Tibial nerve (tissue), 4 donors: ENCODE measurements around the gene SPTLC1.

Source experiments
- EP300 ChIP-seq, 2 donors: sonication (generic); formaldehyde crosslinking; IDR thresholded peaks; one replicate each; pipeline ENCODE4 v1.6.1; 2017; ENCODE audit warnings: antibody characterized with exemption in 2 of 2, mild to moderate bottlenecking in 1 of 2
- TF ChIP-seq, protein P1 (sequence below), 5 experiments: fragments of 200-600 bp in 3 of 5; fragments of 450-650 bp in 2 of 5; sonication (generic) in 3 of 5; IDR thresholded peaks; one replicate each; pipeline ENCODE4 v1.5.1; 2016 to 2019; ENCODE audit warnings: antibody characterized with exemption in 5 of 5, mild to moderate bottlenecking in 3 of 5, moderate library complexity in 2 of 5

DNA sequence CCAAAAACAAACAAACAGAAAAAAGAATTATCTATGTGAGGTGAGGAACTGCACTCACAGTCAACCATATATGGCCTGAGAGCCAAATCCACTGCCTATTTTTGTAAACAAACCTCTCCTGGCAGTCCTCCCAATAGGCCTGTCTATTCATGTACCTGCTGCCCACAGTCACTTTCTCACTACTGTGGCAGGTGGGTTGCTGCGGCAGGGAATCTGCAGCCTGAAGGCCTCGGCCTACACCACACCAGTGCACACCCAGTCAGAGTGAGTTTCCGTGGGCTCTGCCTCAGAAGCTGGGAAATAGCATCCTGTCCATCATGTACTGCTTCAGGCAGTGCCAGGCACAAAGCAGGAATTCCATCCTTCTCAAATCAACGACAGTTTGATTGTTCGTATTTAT is 82.3 kb downstream of the SPTLC1 start:
- TF ChIP-seq, protein P1, sequence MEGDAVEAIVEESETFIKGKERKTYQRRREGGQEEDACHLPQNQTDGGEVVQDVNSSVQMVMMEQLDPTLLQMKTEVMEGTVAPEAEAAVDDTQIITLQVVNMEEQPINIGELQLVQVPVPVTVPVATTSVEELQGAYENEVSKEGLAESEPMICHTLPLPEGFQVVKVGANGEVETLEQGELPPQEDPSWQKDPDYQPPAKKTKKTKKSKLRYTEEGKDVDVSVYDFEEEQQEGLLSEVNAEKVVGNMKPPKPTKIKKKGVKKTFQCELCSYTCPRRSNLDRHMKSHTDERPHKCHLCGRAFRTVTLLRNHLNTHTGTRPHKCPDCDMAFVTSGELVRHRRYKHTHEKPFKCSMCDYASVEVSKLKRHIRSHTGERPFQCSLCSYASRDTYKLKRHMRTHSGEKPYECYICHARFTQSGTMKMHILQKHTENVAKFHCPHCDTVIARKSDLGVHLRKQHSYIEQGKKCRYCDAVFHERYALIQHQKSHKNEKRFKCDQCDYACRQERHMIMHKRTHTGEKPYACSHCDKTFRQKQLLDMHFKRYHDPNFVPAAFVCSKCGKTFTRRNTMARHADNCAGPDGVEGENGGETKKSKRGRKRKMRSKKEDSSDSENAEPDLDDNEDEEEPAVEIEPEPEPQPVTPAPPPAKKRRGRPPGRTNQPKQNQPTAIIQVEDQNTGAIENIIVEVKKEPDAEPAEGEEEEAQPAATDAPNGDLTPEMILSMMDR (IDR thresholded peaks at IDR 0.05) = no peak
- TF ChIP-seq EP300 (IDR thresholded peaks at IDR 0.05) = no peak
